ENCODE measurements around the gene MRPL57.
"Not testable (repeated sequence)": the region's sequence is repeated elsewhere in the genome, so short reads cannot be mapped to it uniquely, and the experiment has no call there.

The MRPL57 gene

GRCh38 chr13:21194756-21195155 lies 18.3 kb downstream of the MRPL57 start:
- DNase-seq (ENCODE audit: low read depth, low spot score), result not testable (repeated sequence)

GRCh38 chr13:21197606-21198225 lies 21.3 kb downstream of the MRPL57 start:
- DNase-seq (ENCODE audit: low read depth, low spot score), result not testable (repeated sequence)

- DNase-seq (ENCODE audit: low read depth, low spot score), result not testable (repeated sequence)
Measured at GRCh38 chr13:21198391-21198790, 21.9 kb downstream of the MRPL57 start.

GRCh38 chr13:21201456-21202190 lies 25.2 kb downstream of the MRPL57 start:
- DNase-seq (ENCODE audit: low read depth, low spot score), result not testable (repeated sequence)

- no peak for DNase-seq (ENCODE audit: low read depth, low spot score)
Measured at GRCh38 chr13:21202767-21203531, 26.5 kb downstream of the MRPL57 start.

GRCh38 chr13:21208652-21209154 lies 32.2 kb downstream of the MRPL57 start:
- DNase-seq (ENCODE audit: low read depth, low spot score), result no peak

GRCh38 chr13:21212138-21212775 lies 35.8 kb downstream of the MRPL57 start:
- DNase-seq (ENCODE audit: low read depth, low spot score), result no peak

- not testable (repeated sequence) for DNase-seq (ENCODE audit: low read depth, low spot score)
Measured at GRCh38 chr13:21215419-21215818, 39.0 kb downstream of the MRPL57 start.

- no peak for DNase-seq (ENCODE audit: low read depth, low spot score)
Measured at GRCh38 chr13:21216332-21216731, 39.9 kb downstream of the MRPL57 start.

GRCh38 chr13:21218351-21219035 lies 42.0 kb downstream of the MRPL57 start:
- no peak for DNase-seq (ENCODE audit: low read depth, low spot score)

- no peak for DNase-seq (ENCODE audit: low read depth, low spot score)
Measured at GRCh38 chr13:21219036-21219381, 42.6 kb downstream of the MRPL57 start.

GRCh38 chr13:21219716-21220115 lies 43.3 kb downstream of the MRPL57 start:
- not testable (repeated sequence) for DNase-seq (ENCODE audit: low read depth, low spot score)

GRCh38 chr13:21221268-21221667 lies 44.8 kb downstream of the MRPL57 start:
- DNase-seq (ENCODE audit: low read depth, low spot score), result no peak

- no peak for DNase-seq (ENCODE audit: low read depth, low spot score)
Measured at GRCh38 chr13:21225082-21225481, 48.6 kb downstream of the MRPL57 start.

GRCh38 chr13:21225841-21226581 lies 49.6 kb downstream of the MRPL57 start:
- no peak for DNase-seq (ENCODE audit: low read depth, low spot score)

GRCh38 chr13:21227917-21228316 lies 51.5 kb downstream of the MRPL57 start:
- DNase-seq (ENCODE audit: low read depth, low spot score), result no peak
